ENCODE measurements around the gene PCDHGC4.
A peak's percentile ranks its signal among the peaks of the same experiment; 100 is the strongest.

PCDHGC4 gene

GRCh38 chr5:141478321-141478945 is 6.4 kb upstream of the PCDHGC4 start:
- H2AFZ ChIP-seq (ENCODE audit: low read length, unreplicated experiment), result no peak overlapping the region
- no peaks in the 10 kb centered on the region for H3K27me3 ChIP-seq (ENCODE audit: insufficient read depth, low read length)
- peaks cover 20% of the 10 kb centered on the region for H3K4me1 ChIP-seq (ENCODE audit: control insufficient read depth, insufficient read depth, low read length, unreplicated experiment)
- no peaks in the 10 kb centered on the region for H3K36me3 ChIP-seq (ENCODE audit: insufficient read depth, low read length)
- peak overlapping the region; percentile 83 for H3K4me3 ChIP-seq (ENCODE audit: low read depth, low read length)
- H3K79me2 ChIP-seq (ENCODE audit: control insufficient read depth, insufficient read depth, low read length, unreplicated experiment), result peaks cover 15% of the 10 kb centered on the region
- H3K27ac ChIP-seq (ENCODE audit: low read depth, low read length), result no peak overlapping the region

DNA sequence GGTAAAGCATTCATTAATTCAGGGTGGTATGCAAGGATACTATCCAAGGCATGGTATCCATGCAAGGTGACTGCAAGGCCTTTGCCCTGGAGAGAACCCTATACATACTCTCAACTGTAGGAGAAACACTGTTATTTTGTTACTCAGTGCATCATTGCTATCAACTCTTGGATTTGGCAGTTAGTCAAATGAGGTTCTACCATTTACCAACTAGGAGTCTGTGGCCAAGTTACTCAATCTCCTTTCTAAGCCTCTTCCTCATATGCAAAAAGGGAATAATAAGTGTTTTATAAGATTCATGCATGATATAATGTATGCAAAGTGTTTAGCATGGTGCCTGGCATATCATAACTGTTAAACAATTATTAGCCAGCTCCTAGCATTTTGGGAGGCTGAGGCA is 5.1 kb upstream of the PCDHGC4 start:
- H3K4me1 ChIP-seq (ENCODE audit: control insufficient read depth, insufficient read depth, low read length, unreplicated experiment), result peaks cover 20% of the 10 kb centered on the region
- H3K79me2 ChIP-seq (ENCODE audit: control insufficient read depth, insufficient read depth, low read length, unreplicated experiment), result peaks cover 15% of the 10 kb centered on the region
- H2AFZ ChIP-seq (ENCODE audit: low read length, unreplicated experiment), result no peak overlapping the region
- H3K36me3 ChIP-seq (ENCODE audit: insufficient read depth, low read length), result no peaks in the 10 kb centered on the region
- H3K27ac ChIP-seq (ENCODE audit: low read depth, low read length), result no peak overlapping the region
- H3K4me3 ChIP-seq (ENCODE audit: low read depth, low read length), result no peak overlapping the region
- no peaks in the 10 kb centered on the region for H3K27me3 ChIP-seq (ENCODE audit: insufficient read depth, low read length)

DNA sequence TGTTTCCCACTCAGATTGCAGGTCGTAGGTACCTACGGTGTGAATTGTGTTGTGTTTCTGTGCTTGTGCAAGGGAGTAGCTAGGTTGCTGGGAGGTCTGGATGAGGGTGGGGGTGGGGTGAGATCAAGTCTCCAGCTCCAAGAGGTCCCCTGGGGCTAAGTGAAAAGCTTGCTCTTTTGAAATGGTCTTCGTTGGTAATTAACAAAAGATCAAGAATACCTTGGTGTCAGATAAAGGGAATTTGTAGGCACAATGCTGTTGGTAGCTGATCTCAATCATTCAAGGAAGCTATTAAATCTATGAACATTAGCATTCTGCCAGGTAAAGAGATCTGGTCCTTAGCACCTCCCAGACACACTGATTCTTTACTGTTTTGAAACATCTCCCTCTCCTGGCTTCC is 928 bp upstream of the PCDHGC4 start:
- no peak overlapping the region for H3K4me3 ChIP-seq (ENCODE audit: low read depth, low read length)
- H3K79me2 ChIP-seq (ENCODE audit: control insufficient read depth, insufficient read depth, low read length, unreplicated experiment), result no peaks in the 10 kb centered on the region
- H3K27me3 ChIP-seq (ENCODE audit: insufficient read depth, low read length), result no peaks in the 10 kb centered on the region

GRCh38 chr5:141484310-141484640 is 555 bp upstream of the PCDHGC4 start:
- H3K79me2 ChIP-seq (ENCODE audit: control insufficient read depth, insufficient read depth, low read length, unreplicated experiment), result no peaks in the 10 kb centered on the region
- H2AFZ ChIP-seq (ENCODE audit: low read length, unreplicated experiment), result no peak overlapping the region
- no peak overlapping the region for H3K27ac ChIP-seq (ENCODE audit: low read depth, low read length)
- H3K36me3 ChIP-seq (ENCODE audit: insufficient read depth, low read length), result no peaks in the 10 kb centered on the region
- no peak overlapping the region for H3K4me3 ChIP-seq (ENCODE audit: low read depth, low read length)
- H3K4me1 ChIP-seq (ENCODE audit: control insufficient read depth, insufficient read depth, low read length, unreplicated experiment), result peaks cover 16% of the 10 kb centered on the region
- H3K27me3 ChIP-seq (ENCODE audit: insufficient read depth, low read length), result no peaks in the 10 kb centered on the region

More for the DNA sequence above, 928 bp upstream of the PCDHGC4 start:
- H2AFZ ChIP-seq (ENCODE audit: low read length, unreplicated experiment), result no peak overlapping the region
- no peak overlapping the region for H3K27ac ChIP-seq (ENCODE audit: low read depth, low read length)
- H3K36me3 ChIP-seq (ENCODE audit: insufficient read depth, low read length), result no peaks in the 10 kb centered on the region
- peaks cover 12% of the 10 kb centered on the region for H3K4me1 ChIP-seq (ENCODE audit: control insufficient read depth, insufficient read depth, low read length, unreplicated experiment)

GRCh38 chr5:141485321-141486055 is 658 bp downstream of the PCDHGC4 start:
- Histone ChIP-seq H3K27ac (ENCODE audit: low read depth, low read length) (no peak overlapping the region), H3K79me2 (ENCODE audit: control insufficient read depth, insufficient read depth, low read length, unreplicated experiment) (no peaks in the 10 kb centered on the region), H2AFZ (ENCODE audit: low read length, unreplicated experiment) (no peak overlapping the region), H3K36me3 (ENCODE audit: insufficient read depth, low read length) (no peaks in the 10 kb centered on the region), H3K4me3 (ENCODE audit: low read depth, low read length) (no peak overlapping the region), H3K27me3 (ENCODE audit: insufficient read depth, low read length) (no peaks in the 10 kb centered on the region), H3K4me1 (ENCODE audit: control insufficient read depth, insufficient read depth, low read length, unreplicated experiment) (peaks cover 20% of the 10 kb centered on the region)

GRCh38 chr5:141486091-141486490 is 1.3 kb downstream of the PCDHGC4 start:
- peaks cover 20% of the 10 kb centered on the region for H3K4me1 ChIP-seq (ENCODE audit: control insufficient read depth, insufficient read depth, low read length, unreplicated experiment)
- no peak overlapping the region for H3K27ac ChIP-seq (ENCODE audit: low read depth, low read length)
- no peak overlapping the region for H2AFZ ChIP-seq (ENCODE audit: low read length, unreplicated experiment)
- H3K27me3 ChIP-seq (ENCODE audit: insufficient read depth, low read length), result no peaks in the 10 kb centered on the region
- H3K79me2 ChIP-seq (ENCODE audit: control insufficient read depth, insufficient read depth, low read length, unreplicated experiment), result no peaks in the 10 kb centered on the region
- no peak overlapping the region for H3K4me3 ChIP-seq (ENCODE audit: low read depth, low read length)
- no peaks in the 10 kb centered on the region for H3K36me3 ChIP-seq (ENCODE audit: insufficient read depth, low read length)

DNA sequence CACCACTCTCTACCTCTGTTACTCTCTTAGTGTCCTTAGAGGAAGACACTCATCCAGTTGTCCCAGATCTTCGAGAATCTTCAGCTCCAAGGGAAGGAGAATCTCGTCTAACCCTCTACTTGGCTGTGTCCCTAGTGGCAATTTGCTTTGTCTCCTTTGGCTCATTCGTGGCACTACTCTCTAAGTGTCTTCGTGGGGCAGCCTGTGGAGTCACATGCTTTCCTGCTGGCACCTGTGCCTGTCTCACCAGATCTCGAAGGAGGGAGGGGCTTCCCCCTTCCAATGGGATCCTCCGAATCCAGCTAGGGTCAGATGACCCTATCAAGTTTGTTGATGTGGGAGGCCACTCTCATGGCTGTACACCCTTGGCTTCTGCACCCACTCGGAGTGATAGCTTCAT is 2.3 kb downstream of the PCDHGC4 start:
- no peaks in the 10 kb centered on the region for H3K36me3 ChIP-seq (ENCODE audit: insufficient read depth, low read length)
- no peaks in the 10 kb centered on the region for H3K79me2 ChIP-seq (ENCODE audit: control insufficient read depth, insufficient read depth, low read length, unreplicated experiment)
- no peak overlapping the region for H2AFZ ChIP-seq (ENCODE audit: low read length, unreplicated experiment)
- H3K4me3 ChIP-seq (ENCODE audit: low read depth, low read length), result no peak overlapping the region
- no peak overlapping the region for H3K27ac ChIP-seq (ENCODE audit: low read depth, low read length)
- no peaks in the 10 kb centered on the region for H3K27me3 ChIP-seq (ENCODE audit: insufficient read depth, low read length)
- H3K4me1 ChIP-seq (ENCODE audit: control insufficient read depth, insufficient read depth, low read length, unreplicated experiment), result peaks cover 20% of the 10 kb centered on the region

GRCh38 chr5:141488591-141489561 is 4.0 kb downstream of the PCDHGC4 start, which contains the start of gene PCDHGC5:
Gene PCDHGC5 (plus strand): TSS chr5:141489081. CDS start chr5:141489241, 160 bp downstream.
- Histone ChIP-seq H3K36me3 (ENCODE audit: insufficient read depth, low read length) (no peaks in the 10 kb centered on the region), H3K27me3 (ENCODE audit: insufficient read depth, low read length) (no peaks in the 10 kb centered on the region), H3K4me1 (ENCODE audit: control insufficient read depth, insufficient read depth, low read length, unreplicated experiment) (peaks cover 20% of the 10 kb centered on the region), H2AFZ (ENCODE audit: low read length, unreplicated experiment) (no peak within 1 kb of the TSS), H3K79me2 (ENCODE audit: control insufficient read depth, insufficient read depth, low read length, unreplicated experiment) (no peaks in the 10 kb centered on the region), H3K4me3 (ENCODE audit: low read depth, low read length) (0 out of 2 replicates have a peak within 1 kb of the TSS, but pooled peaks have one; percentile 22), H3K27ac (ENCODE audit: low read depth, low read length) (no peak within 1 kb of the TSS)

DNA sequence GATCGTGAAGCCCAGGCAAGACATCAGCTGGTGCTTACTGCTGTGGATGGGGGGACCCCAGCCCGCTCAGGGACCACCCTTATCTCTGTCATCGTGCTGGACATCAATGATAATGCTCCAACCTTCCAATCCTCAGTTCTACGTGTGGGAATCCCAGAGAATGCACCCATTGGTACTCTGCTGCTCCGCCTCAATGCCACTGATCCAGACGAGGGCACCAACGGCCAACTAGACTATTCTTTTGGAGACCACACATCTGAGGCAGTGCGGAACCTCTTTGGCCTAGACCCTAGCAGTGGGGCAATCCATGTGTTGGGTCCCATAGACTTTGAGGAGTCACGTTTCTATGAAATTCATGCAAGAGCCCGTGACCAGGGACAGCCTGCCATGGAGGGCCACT is 5.0 kb downstream of the PCDHGC4 start:
- Histone ChIP-seq H3K4me3 (ENCODE audit: low read depth, low read length) (no peak overlapping the region), H3K4me1 (ENCODE audit: control insufficient read depth, insufficient read depth, low read length, unreplicated experiment) (peaks cover 20% of the 10 kb centered on the region), H3K27ac (ENCODE audit: low read depth, low read length) (no peak overlapping the region), H3K36me3 (ENCODE audit: insufficient read depth, low read length) (no peaks in the 10 kb centered on the region), H3K27me3 (ENCODE audit: insufficient read depth, low read length) (no peaks in the 10 kb centered on the region), H3K79me2 (ENCODE audit: control insufficient read depth, insufficient read depth, low read length, unreplicated experiment) (no peaks in the 10 kb centered on the region), H2AFZ (ENCODE audit: low read length, unreplicated experiment) (no peak overlapping the region)

GRCh38 chr5:141490271-141490670 is 5.4 kb downstream of the PCDHGC4 start:
- Histone ChIP-seq H3K27me3 (ENCODE audit: insufficient read depth, low read length) (no peaks in the 10 kb centered on the region), H3K4me3 (ENCODE audit: low read depth, low read length) (no peak overlapping the region), H3K79me2 (ENCODE audit: control insufficient read depth, insufficient read depth, low read length, unreplicated experiment) (no peaks in the 10 kb centered on the region)

More at GRCh38 chr5:141490271-141490670, 5.4 kb downstream of the PCDHGC4 start:
- Histone ChIP-seq H3K27ac (ENCODE audit: low read depth, low read length) (no peak overlapping the region), H3K36me3 (ENCODE audit: insufficient read depth, low read length) (no peaks in the 10 kb centered on the region), H2AFZ (ENCODE audit: low read length, unreplicated experiment) (no peak overlapping the region), H3K4me1 (ENCODE audit: control insufficient read depth, insufficient read depth, low read length, unreplicated experiment) (peaks cover 20% of the 10 kb centered on the region)

Data from ACC112 (cell line).